ENCODE data around the gene HLA-DPB1.
"Not testable (repeated sequence)": the region's sequence is repeated elsewhere in the genome, so short reads cannot be mapped to it uniquely, and the experiment has no call there.

HLA-DPB1 gene

GRCh38 chr6:33072508-33073100 is 3.2 kb upstream of the HLA-DPB1 start:
- DNase-seq: no peak

- DNase-seq: peak; percentile 69
These were observed 2.3 kb upstream of the HLA-DPB1 start, which contains the start of gene HLA-DPA1 for GRCh38 chr6:33073431-33073871. Gene HLA-DPA1, minus strand, starts transcription at chr6:33073649.

GRCh38 chr6:33075208-33075567 is 602 bp upstream of the HLA-DPB1 start:
- no peak for DNase-seq

- DNase-seq: no peak
These were observed 680 bp downstream of the HLA-DPB1 start for GRCh38 chr6:33076406-33076934.

GRCh38 chr6:33077908-33078307 is 2.1 kb downstream of the HLA-DPB1 start:
- no peak for DNase-seq

GRCh38 chr6:33078442-33078841 is 2.7 kb downstream of the HLA-DPB1 start:
- DNase-seq: no peak

GRCh38 chr6:33078919-33079521 is 3.2 kb downstream of the HLA-DPB1 start:
- DNase-seq: no peak

GRCh38 chr6:33079580-33079979 is 3.8 kb downstream of the HLA-DPB1 start:
- no peak for DNase-seq

- DNase-seq: peak; percentile 67
These were observed 4.6 kb downstream of the HLA-DPB1 start for GRCh38 chr6:33080127-33081089.

GRCh38 chr6:33081098-33081824 is 5.5 kb downstream of the HLA-DPB1 start:
- no peak for DNase-seq

GRCh38 chr6:33082702-33083101 is 6.9 kb downstream of the HLA-DPB1 start:
- peak; percentile 60 for DNase-seq

- no peak for DNase-seq
These were observed 9.8 kb downstream of the HLA-DPB1 start for GRCh38 chr6:33085627-33086026.

GRCh38 chr6:33088258-33088930 is 12.6 kb downstream of the HLA-DPB1 start:
- DNase-seq: no peak

GRCh38 chr6:33088931-33089620 is 13.3 kb downstream of the HLA-DPB1 start:
- DNase-seq: no peak

GRCh38 chr6:33091957-33092356 is 16.2 kb downstream of the HLA-DPB1 start:
- DNase-seq: peak; percentile 59

GRCh38 chr6:33092385-33092784 is 16.6 kb downstream of the HLA-DPB1 start:
- no peak for DNase-seq

- no peak for DNase-seq
These were observed 18.1 kb downstream of the HLA-DPB1 start for GRCh38 chr6:33093855-33094254.

- no peak for DNase-seq
These were observed 19.9 kb downstream of the HLA-DPB1 start for GRCh38 chr6:33095681-33096080.

GRCh38 chr6:33101121-33101737 is 25.4 kb downstream of the HLA-DPB1 start:
- DNase-seq: not testable (repeated sequence)

- DNase-seq: no peak
These were observed 28.0 kb downstream of the HLA-DPB1 start for GRCh38 chr6:33103776-33104175.

- no peak for DNase-seq
These were observed 29.1 kb downstream of the HLA-DPB1 start for GRCh38 chr6:33104887-33105286.

Data from hematopoietic multipotent progenitor cell treated with erythropoietin and hydrocortisone succinate and interleukin-3 and kit ligand, for 8 days (in vitro differentiated cells).